ENCODE measurements around the gene DYNC1I1. TPM values are rescaled to one million over a fixed set of nuclear protein-coding genes. Genes with fewer than 3 reads are reported as not detected.

Gene DYNC1I1
- total RNA-seq, 1 experiment from 2014 or later: 3.2 TPM

GRCh38 chr7:95980167-95980566 lies 207.8 kb downstream of the DYNC1I1 start:
- WGBS (ENCODE audit: extremely low coverage, insufficient read length, low lambda C conversion rate): no CpG with 5 or more reads among the region's 5 CpGs
- Histone ChIP-seq H2AK5ac (ENCODE audit: insufficient read length, low read length) (no peak overlapping the region), H3K23me2 (ENCODE audit: insufficient read length, low read depth, low read length, poor library complexity, severe bottlenecking) (no peaks in the 10 kb centered on the region), H3K4me1 (ENCODE audit: insufficient read depth, low read length) (no peaks in the 10 kb centered on the region), H3K9me3 (ENCODE audit: control insufficient read depth, low read depth, low read length) (no peaks in the 10 kb centered on the region), H2BK20ac (ENCODE audit: low read depth, low read length, poor library complexity, severe bottlenecking) (no peak overlapping the region), H2BK15ac (ENCODE audit: low read depth, low read length) (no peak overlapping the region), H2BK12ac (ENCODE audit: insufficient read length, low read depth, low read length) (no peak overlapping the region), H3K4me2 (ENCODE audit: insufficient read depth, insufficient read length, low read length) (no peak overlapping the region), H3K79me2 (ENCODE audit: insufficient read depth, low read length) (no peaks in the 10 kb centered on the region), H3K23ac (ENCODE audit: insufficient read length, low read depth, low read length) (no peak overlapping the region), H3K79me1 (ENCODE audit: insufficient read depth, low read depth, low read length, poor library complexity, severe bottlenecking) (no peaks in the 10 kb centered on the region), H2BK120ac (ENCODE audit: low read depth, low read length, poor library complexity, severe bottlenecking) (no peak overlapping the region), H4K5ac (ENCODE audit: insufficient read length, low read depth, low read length) (no peak overlapping the region), H3K4ac (ENCODE audit: low read depth, low read length) (no peak overlapping the region), H3K18ac (ENCODE audit: insufficient read length, low read depth, low read length) (no peak overlapping the region), H3K56ac (ENCODE audit: insufficient read length, low read depth, low read length) (no peak overlapping the region), H2AFZ (ENCODE audit: low read length) (no peak overlapping the region), H2BK5ac (ENCODE audit: insufficient read length, low read length) (no peak overlapping the region), H3K27ac (ENCODE audit: insufficient read length, low read depth, low read length) (no peak overlapping the region), H3K14ac (ENCODE audit: insufficient read depth, low read length) (no peak overlapping the region), H3T11ph (ENCODE audit: low read length) (no peak overlapping the region), H3K9ac (ENCODE audit: extremely low read depth, insufficient read length, low read length) (no peak overlapping the region), H4K91ac (ENCODE audit: insufficient read length, low read depth, low read length) (no peak overlapping the region), H4K8ac (replicated peaks; ENCODE audit: insufficient read length, low read depth, low read length) (no peak overlapping the region), H3K27me3 (ENCODE audit: insufficient read depth, low read length) (no peaks in the 10 kb centered on the region), H4K20me1 (ENCODE audit: control insufficient read depth, insufficient read depth, insufficient read length) (no peaks in the 10 kb centered on the region)
- Mint-ChIP-seq H3K27ac (no peak overlapping the region), H3K4me1 (peaks cover 0 to 2% of the 10 kb centered on the region in 2 experiments; a peak in 1 of 4 replicates), H3K9me3 (no peaks in the 10 kb centered on the region), H3K27me3 (ENCODE audit: low read depth) (no peaks in the 10 kb centered on the region), H3K36me3 (ENCODE audit: insufficient read depth in 1 of 3, low read depth in 3 of 3) (no peaks in the 10 kb centered on the region), H3K4me3 (no peak overlapping the region)
- TF ChIP-seq CTCF (conservative IDR thresholded peaks at IDR 0.05): no peak
- no peak for DNase-seq
